GM21786 (cell line): ENCODE results near the gene TMEM63C.

Experiments
- ATAC-seq: cut with Tn5 transposase; IDR thresholded peaks from one replicate; pipeline ENCODE4 v1.9.1; 2021; ENCODE audit not compliant: unreplicated experiment

TMEM63C gene

GRCh38 chr14:77219591-77219990 lies 38.0 kb downstream of the TMEM63C start:
- no peak for ATAC-seq

- ATAC-seq: no peak
Observed at GRCh38 chr14:77220246-77221017, 38.8 kb downstream of the TMEM63C start.

- ATAC-seq: no peak
Observed at GRCh38 chr14:77221241-77221871, 39.8 kb downstream of the TMEM63C start.

GRCh38 chr14:77222546-77223225 lies 41.1 kb downstream of the TMEM63C start:
- no peak for ATAC-seq

GRCh38 chr14:77224212-77224611 lies 42.6 kb downstream of the TMEM63C start:
- no peak for ATAC-seq

- no peak for ATAC-seq
Observed at GRCh38 chr14:77225254-77225653, 43.7 kb downstream of the TMEM63C start.

- ATAC-seq: no peak
Observed at GRCh38 chr14:77225892-77226557, 44.4 kb downstream of the TMEM63C start.

- no peak for ATAC-seq
Observed at GRCh38 chr14:77228056-77228455, 46.5 kb downstream of the TMEM63C start.

- no peak for ATAC-seq
Observed at GRCh38 chr14:77230914-77231313, 49.3 kb downstream of the TMEM63C start.

GRCh38 chr14:77231721-77232120 lies 50.1 kb downstream of the TMEM63C start:
- ATAC-seq: no peak

GRCh38 chr14:77236814-77237213 lies 55.2 kb downstream of the TMEM63C start:
- ATAC-seq: no peak

- ATAC-seq: no peak
Observed at GRCh38 chr14:77238356-77238755, 56.8 kb downstream of the TMEM63C start.

GRCh38 chr14:77238996-77239395 lies 57.4 kb downstream of the TMEM63C start:
- ATAC-seq: no peak

- ATAC-seq: no peak
Observed at GRCh38 chr14:77239412-77239811, 57.8 kb downstream of the TMEM63C start.

- ATAC-seq: no peak
Observed at GRCh38 chr14:77240336-77240915, 58.8 kb downstream of the TMEM63C start.

- no peak for ATAC-seq
Observed at GRCh38 chr14:77241955-77242354, 60.4 kb downstream of the TMEM63C start.

- no peak for ATAC-seq
Observed at GRCh38 chr14:77242752-77243151, 61.2 kb downstream of the TMEM63C start.

- no peak for ATAC-seq
Observed at GRCh38 chr14:77243853-77244252, 62.3 kb downstream of the TMEM63C start.

- no peak for ATAC-seq
Observed at GRCh38 chr14:77245820-77246219, 64.2 kb downstream of the TMEM63C start.

GRCh38 chr14:77246784-77247183 lies 65.2 kb downstream of the TMEM63C start:
- ATAC-seq: no peak

GRCh38 chr14:77248666-77249065 lies 67.1 kb downstream of the TMEM63C start:
- ATAC-seq: no peak
